ENCODE data around the gene ASTN1.

The ASTN1 gene

GRCh38 chr1:176919386-176920378, 244.8 kb downstream of the ASTN1 start:
- DNase-seq = no peak

- no peak for DNase-seq
Measured at GRCh38 chr1:176905648-176906047, 258.9 kb downstream of the ASTN1 start.

DNA sequence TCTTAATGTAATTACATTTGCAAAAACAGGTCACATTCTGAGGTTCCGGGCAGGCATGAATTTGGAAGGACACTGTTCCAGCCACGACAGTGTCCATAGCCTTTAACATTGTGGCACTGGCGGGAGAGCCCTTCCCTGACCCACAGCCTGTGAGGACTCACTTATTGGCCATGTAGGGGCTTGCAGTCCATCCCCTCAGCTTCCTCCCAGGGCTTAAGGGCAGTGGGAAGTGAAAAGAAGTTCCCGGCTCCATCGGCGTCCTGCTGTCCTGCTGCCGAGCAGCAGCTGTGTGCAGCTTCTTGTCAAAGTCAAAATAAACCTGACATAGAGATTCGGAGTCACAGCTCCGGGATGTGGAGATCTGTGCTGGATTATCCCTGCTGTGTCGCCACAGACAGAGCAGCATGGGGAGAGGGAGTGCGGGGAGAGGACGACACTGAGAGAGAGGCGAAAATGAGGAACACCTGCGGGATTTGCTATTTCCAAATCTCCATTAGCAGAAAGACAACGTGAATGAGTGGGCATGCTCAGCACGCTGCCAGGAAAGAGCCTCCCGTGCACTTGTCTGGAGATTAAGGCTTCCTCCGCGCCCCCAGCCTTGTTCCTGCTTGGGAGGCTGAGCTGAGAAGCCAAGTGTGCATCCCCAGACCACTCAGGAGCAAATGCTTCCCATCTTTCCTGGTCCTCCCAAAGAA, 260.3 kb downstream of the ASTN1 start:
- DNase-seq = no peak

- no peak for DNase-seq
Measured at GRCh38 chr1:176903474-176903873, 261.0 kb downstream of the ASTN1 start.

- no peak for DNase-seq
Measured at GRCh38 chr1:176899321-176899720, 265.2 kb downstream of the ASTN1 start.

DNA sequence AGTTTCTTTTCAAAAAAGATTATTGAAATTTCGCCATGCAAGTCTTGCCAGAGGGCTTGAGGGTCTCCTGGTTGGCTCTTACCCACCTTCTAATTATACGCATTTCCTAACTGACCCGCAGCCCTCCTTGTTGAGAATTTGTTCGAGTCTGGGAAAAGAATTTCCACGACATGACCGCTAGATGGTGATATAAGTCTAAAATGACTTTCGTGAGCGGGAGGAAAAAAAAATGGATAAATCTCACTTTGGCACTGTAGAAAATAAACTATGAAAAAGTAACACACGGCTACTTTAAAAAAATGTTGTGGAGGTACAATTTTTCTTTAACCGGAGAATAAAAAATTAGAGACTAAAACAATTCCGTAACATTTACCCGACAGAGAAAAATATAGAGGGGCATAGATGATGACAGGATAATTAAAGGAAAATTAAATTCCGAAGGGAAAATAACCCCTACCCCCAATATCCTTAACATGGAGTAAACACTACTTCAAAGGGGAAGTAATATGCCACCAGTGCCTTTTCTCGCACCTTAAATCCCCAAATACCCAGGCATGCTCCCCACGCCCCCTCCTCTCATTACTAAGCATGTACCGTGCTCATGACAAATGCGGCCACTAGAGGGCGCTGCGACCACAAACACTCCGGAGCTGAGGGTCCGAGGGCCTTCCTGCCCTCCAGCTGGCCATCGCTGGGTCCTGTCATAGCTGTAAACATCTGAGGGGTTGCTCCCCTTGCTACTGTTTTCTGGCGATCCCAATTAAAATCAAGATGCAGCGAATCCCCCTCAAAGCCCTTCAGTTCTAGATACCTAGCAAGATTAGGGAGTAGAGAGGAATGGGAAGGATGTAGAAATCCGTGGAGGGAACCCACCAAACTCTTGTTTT, 266.9 kb downstream of the ASTN1 start:
- DNase-seq = peak in 1 of 5 experiments; percentile 34

DNA sequence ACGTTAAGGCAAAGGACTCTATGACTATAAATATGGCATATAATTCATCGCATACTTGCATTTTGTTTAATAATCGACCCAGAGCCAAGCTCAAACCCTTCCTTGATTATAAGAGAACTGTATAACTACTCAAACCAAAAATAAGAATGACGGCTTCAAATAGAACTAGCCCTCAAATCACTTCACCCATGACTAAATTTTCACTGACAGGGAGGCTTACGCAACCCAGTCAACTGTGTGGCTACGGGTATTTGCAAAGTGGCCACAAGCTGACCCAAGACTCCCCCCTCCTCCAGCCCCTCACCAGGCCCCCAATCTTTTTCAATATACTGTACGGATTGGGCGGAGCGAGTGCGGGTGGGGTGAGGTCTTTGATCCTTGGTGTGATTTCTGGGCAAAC, 268.3 kb downstream of the ASTN1 start:
- DNase-seq = no peak

GRCh38 chr1:176894450-176894849, 270.1 kb downstream of the ASTN1 start:
- DNase-seq = no peak

DNA sequence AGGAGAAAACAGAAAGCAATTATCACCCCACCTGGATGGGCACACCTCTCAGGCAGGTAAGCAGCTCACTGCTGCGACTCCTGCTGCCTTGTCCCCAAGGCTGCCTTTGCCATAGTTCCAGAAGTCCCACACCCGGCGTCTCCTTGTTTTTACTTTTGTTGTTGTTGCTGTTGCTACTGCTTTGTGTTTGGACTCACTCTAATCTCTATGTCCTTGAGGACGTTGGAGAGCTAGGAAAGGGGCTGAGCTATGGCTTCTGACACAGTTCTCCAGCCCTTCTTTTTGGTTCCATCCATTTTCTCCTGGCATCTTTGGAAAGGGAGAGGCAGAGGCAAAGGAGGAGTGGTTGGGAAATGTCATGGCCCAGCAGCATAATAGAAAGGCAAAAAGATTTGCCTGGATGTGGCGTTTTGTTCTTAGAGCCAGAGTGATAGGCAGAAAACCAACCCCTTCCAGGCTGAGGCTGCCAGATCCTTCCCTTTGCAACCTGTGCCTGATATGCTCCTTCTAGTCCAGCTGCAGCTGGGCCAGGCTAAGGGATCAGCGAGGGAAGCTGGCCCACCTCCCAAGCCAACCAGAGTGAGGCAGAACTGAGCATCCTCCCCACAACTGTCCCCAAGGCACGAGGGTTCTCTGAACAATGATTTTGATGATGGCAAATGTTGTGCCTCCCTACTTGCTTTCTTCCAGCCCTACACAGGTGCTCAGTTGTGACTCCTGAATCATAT, 270.7 kb downstream of the ASTN1 start:
- no peak for DNase-seq

DNA sequence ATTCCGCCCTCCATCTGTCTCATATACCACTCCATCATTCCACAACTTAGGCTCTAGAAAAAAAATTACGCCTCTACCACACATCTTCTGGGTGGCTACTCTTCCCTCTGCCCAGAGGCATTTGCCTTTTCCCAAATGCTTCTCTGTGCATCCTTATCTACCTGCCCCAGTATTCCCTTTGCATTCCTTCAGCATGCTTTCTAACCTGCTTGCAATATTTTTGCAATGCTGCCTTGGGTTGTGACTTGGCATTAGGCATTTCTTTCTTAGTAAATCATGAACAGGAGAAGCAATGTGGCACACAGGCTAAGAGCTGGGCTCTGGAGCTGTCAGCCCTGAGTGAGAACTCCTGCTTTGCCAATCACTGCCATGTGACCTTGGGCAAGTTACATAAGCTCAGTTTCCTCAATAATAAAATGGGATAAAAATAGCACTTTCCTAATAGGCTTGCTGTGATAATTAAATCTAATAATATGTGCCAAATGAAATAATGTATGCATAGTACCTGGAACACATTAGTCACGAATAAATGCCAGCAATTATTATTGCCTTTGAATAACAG, 276.0 kb downstream of the ASTN1 start:
- DNase-seq = no peak

- no peak for DNase-seq
Measured at GRCh38 chr1:176885751-176886150, 278.8 kb downstream of the ASTN1 start.

DNA sequence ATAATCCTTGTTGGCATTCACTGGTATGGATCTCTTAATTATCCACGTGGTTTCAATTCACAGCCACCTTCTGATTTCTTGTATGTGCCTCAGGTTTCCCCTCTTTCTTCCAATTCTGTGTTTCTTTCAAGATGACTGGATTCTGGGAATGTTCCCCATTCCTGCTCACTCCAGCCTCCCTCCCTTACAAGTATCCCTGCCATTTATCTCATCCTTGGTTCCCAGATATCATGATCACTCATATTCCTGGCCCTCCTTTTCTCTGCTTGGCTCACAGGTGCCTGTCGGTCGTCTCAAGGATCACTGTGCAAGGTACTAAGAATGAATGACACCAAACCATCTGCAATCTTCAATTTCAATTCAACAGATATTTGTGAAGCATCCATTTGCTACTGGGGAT, 279.2 kb downstream of the ASTN1 start:
- DNase-seq = no peak

DNA sequence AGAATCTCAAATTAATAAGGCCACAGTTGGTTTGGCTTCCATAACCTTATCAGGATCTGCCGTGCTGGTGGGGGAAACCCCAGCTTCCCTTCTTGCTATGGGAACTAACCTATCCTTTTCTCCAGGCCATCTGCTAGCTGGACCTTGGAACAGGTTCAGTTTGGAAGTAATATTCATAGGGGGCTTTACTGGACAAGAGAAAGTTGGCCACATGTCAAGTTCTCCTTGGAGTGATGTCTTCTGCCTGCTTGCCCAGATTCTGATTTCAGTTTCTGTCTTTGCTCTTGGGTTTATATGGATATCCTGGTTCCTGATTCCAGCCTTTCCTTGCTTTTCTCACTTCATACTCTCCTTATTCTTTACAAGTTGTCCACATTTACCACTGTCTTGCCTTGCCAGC, 279.6 kb downstream of the ASTN1 start:
- no peak for DNase-seq

GRCh38 chr1:176884286-176884685, 280.2 kb downstream of the ASTN1 start:
- DNase-seq = no peak

DNA sequence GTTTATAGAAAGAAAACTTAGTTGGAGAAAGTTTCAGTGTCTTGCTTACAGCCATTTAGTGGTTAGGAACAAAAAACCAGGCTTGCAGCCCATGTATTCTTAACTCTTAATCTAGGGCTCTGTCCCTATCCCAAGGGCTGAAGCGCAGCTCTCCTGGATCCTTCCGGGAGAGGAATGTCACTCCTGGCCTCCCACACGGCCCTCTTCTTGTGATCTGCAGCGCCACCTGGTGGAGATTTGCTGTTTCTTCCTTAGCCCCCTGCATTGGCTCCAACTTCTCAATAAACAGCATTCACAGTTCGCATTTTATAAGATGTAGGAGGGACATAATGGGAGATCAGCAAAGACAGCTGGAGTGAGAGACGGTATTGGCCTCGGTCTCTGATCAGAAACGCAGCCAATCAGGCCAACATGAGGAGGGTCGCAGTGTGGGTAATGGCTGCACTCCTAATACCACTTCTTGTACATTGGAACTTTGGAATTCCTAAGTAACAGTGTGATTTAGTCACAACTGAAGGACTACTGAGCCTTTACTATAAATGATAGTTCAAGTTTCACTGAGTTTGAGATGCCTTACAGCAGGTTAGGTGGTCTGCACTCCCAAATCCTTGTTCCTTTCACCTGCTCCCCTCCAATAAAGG, 283.4 kb downstream of the ASTN1 start:
- peak in 2 of 5 experiments; percentile 6 to 19 for DNase-seq

DNA sequence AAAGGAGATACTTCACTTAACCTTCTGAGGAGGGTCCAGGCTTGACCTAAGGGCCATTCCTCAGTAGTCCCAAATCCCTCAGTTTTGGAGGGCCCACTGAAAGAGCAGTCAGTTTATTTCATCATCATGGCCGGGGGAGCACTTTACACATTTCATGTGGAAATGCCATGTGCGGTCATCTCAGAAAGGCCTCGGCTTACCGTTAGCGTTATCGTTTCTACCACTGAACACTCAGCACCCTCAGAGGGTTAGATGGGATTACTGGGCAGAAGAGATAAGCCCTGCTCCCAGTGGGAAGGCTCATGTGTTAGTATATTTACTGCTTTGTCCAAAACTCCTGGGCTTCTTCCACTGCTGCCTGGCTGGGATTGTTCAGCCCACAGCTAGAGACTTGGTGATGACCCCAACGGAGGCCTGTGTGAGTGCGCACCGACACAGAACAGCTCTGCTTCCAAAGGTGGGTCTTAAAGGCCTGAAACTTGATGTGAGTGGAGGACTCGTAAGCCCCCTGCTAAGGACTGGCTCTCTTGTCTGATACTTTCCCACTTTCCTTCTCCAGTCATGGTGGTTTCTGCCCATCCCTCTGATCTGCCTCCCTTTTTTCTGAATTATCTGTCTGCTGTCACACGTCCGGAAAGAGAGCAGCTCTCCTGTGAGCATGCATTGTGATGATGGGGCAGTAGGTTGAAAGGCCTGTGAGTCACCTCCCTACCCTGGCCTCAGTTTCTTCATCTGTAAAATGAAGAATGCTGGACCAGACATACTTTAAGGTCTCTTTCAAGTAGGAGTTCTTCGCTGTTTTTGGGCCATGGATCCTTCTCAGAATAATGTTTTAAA, 284.5 kb downstream of the ASTN1 start:
- DNase-seq = no peak

DNA sequence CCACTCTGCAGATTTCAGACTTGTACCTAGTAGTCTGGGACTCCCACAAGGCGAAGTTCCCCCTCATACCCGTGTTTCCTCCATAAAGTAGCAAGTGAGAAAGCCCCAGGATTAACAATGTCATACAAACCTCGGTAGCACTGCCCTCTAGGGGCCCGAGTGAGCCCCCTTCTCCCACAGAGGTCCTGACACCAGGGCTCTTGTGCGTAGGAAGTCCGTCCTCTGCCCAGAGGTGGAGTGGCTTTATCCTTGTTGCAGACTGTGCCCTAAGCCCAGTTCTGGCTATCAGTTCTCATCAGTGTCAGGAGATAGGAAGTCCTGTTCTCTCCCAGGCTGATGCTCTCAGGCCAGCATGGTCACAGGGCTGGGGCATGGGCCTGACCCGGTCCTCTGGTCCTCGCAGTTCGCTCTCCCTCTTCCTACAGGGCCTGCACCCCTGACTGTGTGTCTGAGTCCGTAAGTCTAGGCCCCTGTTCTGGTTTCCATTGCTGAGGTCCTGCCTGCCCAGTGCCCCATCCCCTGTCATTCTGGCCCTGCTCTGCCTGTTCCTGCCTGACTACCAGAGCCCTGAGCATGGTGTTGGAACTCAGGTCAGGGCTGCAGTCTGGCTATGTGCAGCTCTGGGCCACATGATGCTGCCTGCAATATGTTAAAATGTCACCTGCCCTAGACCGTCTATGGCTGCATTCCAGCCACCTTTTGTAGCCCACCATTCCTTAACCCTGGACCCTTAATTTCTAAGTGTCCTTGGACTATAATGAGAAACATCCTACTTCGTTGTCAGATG, 285.6 kb downstream of the ASTN1 start:
- no peak for DNase-seq

DNA sequence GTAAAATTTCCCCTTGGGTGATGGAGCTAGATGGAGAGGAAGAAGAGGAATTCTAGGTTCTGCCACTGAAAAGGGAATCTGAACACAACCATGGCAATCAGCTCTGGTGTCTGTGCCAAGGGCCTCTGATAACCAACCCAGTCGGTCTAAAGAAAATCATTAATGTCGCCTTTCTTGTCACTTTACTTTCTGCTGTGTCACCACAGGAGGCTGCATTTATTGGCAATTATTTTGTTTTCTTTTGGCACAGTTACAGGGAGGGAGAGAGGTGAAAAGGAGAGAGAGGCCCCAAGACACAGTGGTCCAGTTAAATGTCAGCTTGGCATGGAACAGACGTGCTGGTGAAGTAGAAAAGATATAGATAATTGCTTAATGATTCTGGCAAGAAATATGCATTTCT, 287.0 kb downstream of the ASTN1 start:
- DNase-seq = no peak

DNA sequence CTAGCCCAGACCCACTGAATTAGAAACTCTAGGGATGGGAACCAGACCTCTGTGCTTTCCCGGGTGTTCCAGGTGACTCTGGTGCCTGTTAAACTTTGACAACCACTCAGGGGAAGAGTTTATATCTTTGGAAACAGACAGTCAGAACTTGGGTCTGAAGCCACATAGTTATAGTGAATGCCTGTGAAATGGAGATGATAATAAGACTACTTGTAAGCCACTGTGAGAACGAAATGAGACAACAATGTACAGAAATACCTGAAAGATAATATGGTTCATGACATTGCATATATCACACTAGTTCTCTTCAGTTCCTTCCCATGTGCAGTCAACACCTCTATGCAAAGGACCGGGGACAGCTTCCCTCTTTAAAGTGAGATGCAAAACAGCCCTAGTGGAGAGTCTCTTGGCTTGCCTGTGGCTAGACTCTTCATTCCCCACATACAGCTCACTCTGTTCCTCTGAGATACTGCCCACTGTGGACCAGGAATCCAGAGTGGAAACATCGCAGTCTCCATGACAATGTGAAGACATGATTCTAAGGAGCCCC, 287.5 kb downstream of the ASTN1 start:
- DNase-seq = no peak
